ENCODE results near the gene SPAG4. TPM values are rescaled to one million over a fixed set of nuclear protein-coding genes. Genes with fewer than 3 reads are reported as not detected.
A peak's percentile ranks its signal among the peaks of the same experiment; 100 is the strongest.

Gene SPAG4
- total RNA-seq, 2 experiments from 2014 or later: 2.9 to 3.6 TPM

- Mint-ChIP-seq H3K27ac (peak overlapping the region; percentile 46), H3K4me3 (peak overlapping the region; percentile 82), H3K36me3 (ENCODE audit: low read depth) (peaks cover 2% of the 10 kb centered on the region), H3K27me3 (ENCODE audit: low read depth) (peaks cover 4% of the 10 kb centered on the region), H3K9me3 (no peaks in the 10 kb centered on the region), H3K4me1 (ENCODE audit: low read depth) (peaks cover 48% of the 10 kb centered on the region)
- peak; percentile 71 for DNase-seq
- intact Hi-C loops (cut with micrococcal nuclease): loop anchor here (2.0 to 5.0 kb wide), 4 partner anchors 127 to 435 kb away; partner anchors contain the start of genes CEP250 and PHF20
- CTCF ChIA-PET: interaction anchor here (0.6 to 2.2 kb wide), 7 partner anchors 17 to 521 kb away, joined by 3 to 14 read pairs (median 5); no protein-coding TSS in a partner anchor
These were observed 2.0 kb downstream of the SPAG4 start for GRCh38 chr20:35617397-35618262.

GRCh38 chr20:35618263-35619131 is 2.9 kb downstream of the SPAG4 start:
- Mint-ChIP-seq H3K36me3 (ENCODE audit: low read depth) (peaks cover 2% of the 10 kb centered on the region), H3K4me1 (ENCODE audit: low read depth) (peaks cover 48% of the 10 kb centered on the region), H3K27ac (peak overlapping the region; percentile 32), H3K4me3 (peak overlapping the region; percentile 82), H3K27me3 (ENCODE audit: low read depth) (peaks cover 4% of the 10 kb centered on the region), H3K9me3 (no peaks in the 10 kb centered on the region)
- intact Hi-C loops (cut with micrococcal nuclease): loop anchor here (1.0 to 5.0 kb wide), 6 partner anchors 42 to 434 kb away; partner anchors contain the start of genes CEP250, NFS1 and ROMO1
- CTCF ChIA-PET: interaction anchor here (0.6 to 2.2 kb wide), 14 partner anchors 12 to 124 kb away, joined by 3 to 14 read pairs (median 4); partner anchors contain the start of genes ERGIC3 and RBM39
- peak; percentile 38 for DNase-seq

DNA sequence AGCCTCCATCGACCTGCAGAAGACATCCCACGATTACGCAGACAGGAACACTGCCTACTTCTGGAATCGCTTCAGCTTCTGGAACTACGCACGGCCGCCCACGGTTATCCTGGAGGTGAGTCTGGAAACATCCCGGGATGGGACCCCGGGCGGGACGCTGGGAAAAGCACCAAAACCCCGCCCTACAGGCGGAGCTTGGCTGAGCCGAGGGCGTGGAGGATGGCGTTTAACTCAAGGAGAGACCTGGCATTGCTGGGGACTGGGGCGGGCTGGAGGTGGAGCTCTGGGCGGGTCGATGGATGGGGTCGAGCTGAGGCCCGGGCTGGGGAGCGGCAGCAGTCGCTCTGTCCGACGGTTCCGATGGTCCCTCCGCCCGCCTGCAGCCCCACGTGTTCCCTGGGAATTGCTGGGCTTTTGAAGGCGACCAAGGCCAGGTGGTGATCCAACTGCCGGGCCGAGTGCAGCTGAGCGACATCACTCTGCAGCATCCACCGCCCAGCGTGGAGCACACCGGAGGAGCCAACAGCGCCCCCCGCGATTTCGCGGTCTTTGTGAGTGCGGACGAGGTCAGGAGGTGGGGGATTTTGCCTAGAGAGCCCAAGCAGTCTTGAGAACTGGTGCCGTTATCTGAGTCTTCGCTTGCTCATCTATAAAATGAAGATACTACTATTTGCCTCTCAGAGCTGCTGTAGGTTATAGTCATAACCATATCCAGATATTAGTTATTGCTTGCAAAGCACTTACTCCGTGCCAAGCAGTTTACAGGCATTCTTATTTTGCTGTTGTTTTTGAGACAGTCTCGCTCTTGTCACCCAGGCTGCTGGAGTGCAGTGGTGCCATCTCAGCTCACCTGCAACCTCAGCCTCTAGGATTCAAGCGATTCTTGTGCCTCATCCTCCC is 3.8 kb downstream of the SPAG4 start:
- DNase-seq: peak; percentile 88
- intact Hi-C loops (cut with micrococcal nuclease): loop anchor here (1.0 to 5.0 kb wide), 6 partner anchors 41 to 433 kb away; partner anchors contain the start of genes CEP250, NFS1 and ROMO1
- H3K36me3 Mint-ChIP-seq (ENCODE audit: low read depth): peaks cover 2% of the 10 kb centered on the region
- peaks cover 47% of the 10 kb centered on the region for H3K4me1 Mint-ChIP-seq (ENCODE audit: low read depth)
- H3K4me3 Mint-ChIP-seq: peak overlapping the region; percentile 82
- CTCF ChIA-PET: interaction anchor here (0.5 to 2.2 kb wide), 21 partner anchors 11 to 374 kb away, joined by 3 to 14 read pairs (median 4); partner anchors contain the start of genes ERGIC3, RBM39 and SCAND1
- H3K27ac Mint-ChIP-seq: peak overlapping the region; percentile 70
- peaks cover 4% of the 10 kb centered on the region for H3K27me3 Mint-ChIP-seq (ENCODE audit: low read depth)
- no peaks in the 10 kb centered on the region for H3K9me3 Mint-ChIP-seq

GRCh38 chr20:35620818-35621559 is 5.4 kb downstream of the SPAG4 start:
- no peak overlapping the region for H3K4me3 Mint-ChIP-seq
- intact Hi-C loops (cut with micrococcal nuclease): no loop called here
- no peak overlapping the region for H3K27ac Mint-ChIP-seq
- H3K9me3 Mint-ChIP-seq: no peaks in the 10 kb centered on the region
- CTCF ChIA-PET: interaction anchor here (0.8 to 1.8 kb wide), 6 partner anchors 11 to 333 kb away, joined by 3 to 7 read pairs (median 4); partner anchors contain the start of gene SCAND1
- peaks cover 11% of the 10 kb centered on the region for H3K36me3 Mint-ChIP-seq (ENCODE audit: low read depth)
- no peak for DNase-seq
- peaks cover 4% of the 10 kb centered on the region for H3K27me3 Mint-ChIP-seq (ENCODE audit: low read depth)
- H3K4me1 Mint-ChIP-seq (ENCODE audit: low read depth): peaks cover 40% of the 10 kb centered on the region

- CTCF ChIA-PET: interaction anchor here (0.8 to 1.8 kb wide), 2 partner anchors 11 to 80 kb away, joined by 3 to 7 read pairs; no protein-coding TSS in a partner anchor
- Mint-ChIP-seq H3K9me3 (no peaks in the 10 kb centered on the region), H3K4me3 (no peak overlapping the region), H3K4me1 (ENCODE audit: low read depth) (peaks cover 36% of the 10 kb centered on the region), H3K27me3 (ENCODE audit: low read depth) (peaks cover 4% of the 10 kb centered on the region), H3K27ac (no peak overlapping the region), H3K36me3 (ENCODE audit: low read depth) (peaks cover 15% of the 10 kb centered on the region)
- DNase-seq: no peak
- intact Hi-C loops (cut with micrococcal nuclease): no loop called here
These were observed 5.9 kb downstream of the SPAG4 start for GRCh38 chr20:35621560-35621946.

- Mint-ChIP-seq H3K4me3 (no peak overlapping the region), H3K27me3 (ENCODE audit: low read depth) (no peaks in the 10 kb centered on the region), H3K4me1 (ENCODE audit: low read depth) (peaks cover 2% of the 10 kb centered on the region), H3K36me3 (ENCODE audit: low read depth) (peaks cover 32% of the 10 kb centered on the region), H3K27ac (peak overlapping the region; percentile 80), H3K9me3 (no peaks in the 10 kb centered on the region)
- no peak for DNase-seq
- CTCF ChIA-PET: no interaction called here
- intact Hi-C loops (cut with micrococcal nuclease): no loop called here
These were observed 10.2 kb downstream of the SPAG4 start for GRCh38 chr20:35625584-35626385.

GRCh38 chr20:35626386-35627001 is 10.9 kb downstream of the SPAG4 start:
- Mint-ChIP-seq H3K4me1 (ENCODE audit: low read depth) (no peaks in the 10 kb centered on the region), H3K9me3 (no peaks in the 10 kb centered on the region), H3K27ac (peak overlapping the region; percentile 80), H3K36me3 (ENCODE audit: low read depth) (peaks cover 33% of the 10 kb centered on the region), H3K27me3 (ENCODE audit: low read depth) (no peaks in the 10 kb centered on the region), H3K4me3 (no peak overlapping the region)
- CTCF ChIA-PET: no interaction called here
- intact Hi-C loops (cut with micrococcal nuclease): no loop called here
- no peak for DNase-seq

DNA sequence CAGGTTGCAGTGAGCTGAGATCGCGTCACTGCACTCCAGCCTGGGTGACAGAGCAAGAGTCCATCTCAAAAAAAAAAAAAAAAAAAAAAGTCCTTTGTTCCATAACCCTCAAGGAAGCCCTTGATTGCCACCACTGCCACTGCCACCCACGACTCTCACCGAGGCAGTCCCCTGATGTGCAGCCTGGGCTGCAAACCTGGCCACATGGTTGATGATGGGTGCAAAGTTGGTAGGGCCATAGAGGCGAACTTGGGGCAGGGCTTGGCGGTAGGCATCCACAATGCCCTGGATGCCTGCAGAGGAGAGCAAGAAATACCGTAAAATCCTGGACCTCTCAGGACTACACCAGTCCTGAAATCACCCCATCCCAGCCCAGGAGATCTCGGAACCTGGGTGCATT is 11.5 kb downstream of the SPAG4 start:
- Mint-ChIP-seq H3K4me1 (ENCODE audit: low read depth) (no peaks in the 10 kb centered on the region), H3K27ac (peak overlapping the region; percentile 80), H3K36me3 (ENCODE audit: low read depth) (peaks cover 33% of the 10 kb centered on the region), H3K27me3 (ENCODE audit: low read depth) (no peaks in the 10 kb centered on the region), H3K9me3 (no peaks in the 10 kb centered on the region), H3K4me3 (no peak overlapping the region)
- CTCF ChIA-PET: no interaction called here
- no peak for DNase-seq
- intact Hi-C loops (cut with micrococcal nuclease): no loop called here

DNA sequence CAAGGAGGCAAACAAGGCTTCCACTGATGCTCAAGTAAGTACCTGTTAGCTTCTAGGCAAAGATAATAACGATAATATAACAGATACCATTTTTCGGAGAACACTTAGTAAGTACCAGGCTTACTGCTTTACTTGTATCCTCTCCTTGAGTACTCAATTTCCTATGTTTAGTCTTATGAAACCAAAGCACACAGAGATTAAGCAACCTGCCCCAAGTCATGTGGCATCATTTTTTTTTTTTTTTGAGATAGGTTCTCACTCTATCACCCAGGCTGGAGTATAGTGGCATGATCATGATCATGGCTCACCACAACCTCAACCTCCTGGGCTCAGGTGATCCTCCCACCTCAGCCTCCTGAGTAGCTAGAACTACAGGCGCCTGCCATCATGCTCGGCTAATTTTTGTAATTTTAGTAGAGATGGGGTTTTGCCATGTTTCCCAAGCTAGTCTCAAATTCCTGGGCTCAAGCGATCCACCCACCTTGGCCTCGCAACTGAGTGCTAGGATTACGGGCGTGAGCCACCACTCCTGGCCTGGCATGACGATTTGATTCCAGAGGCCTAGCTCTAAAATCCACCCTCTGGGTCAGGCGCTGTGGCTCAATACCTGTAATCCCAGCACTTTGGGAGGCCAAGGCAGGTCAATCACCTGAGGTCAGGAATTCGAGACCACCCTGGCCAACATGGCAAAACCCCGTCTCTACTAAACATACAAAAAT is 14.0 kb downstream of the SPAG4 start:
- DNase-seq: no peak
- CTCF ChIA-PET: interaction anchor here (0.7 to 1.6 kb wide), 4 partner anchors 10 to 183 kb away, joined by 3 to 7 read pairs (median 4); no protein-coding TSS in a partner anchor
- Mint-ChIP-seq H3K4me1 (ENCODE audit: low read depth) (no peaks in the 10 kb centered on the region), H3K36me3 (ENCODE audit: low read depth) (peaks cover 34% of the 10 kb centered on the region), H3K9me3 (no peaks in the 10 kb centered on the region), H3K27me3 (ENCODE audit: low read depth) (no peaks in the 10 kb centered on the region), H3K4me3 (no peak overlapping the region), H3K27ac (no peak overlapping the region)
- intact Hi-C loops (cut with micrococcal nuclease): no loop called here
